CD4-positive, alpha-beta memory T cell (primary cell): ENCODE results near the gene SUPT6H. TPM values are rescaled to one million over a fixed set of nuclear protein-coding genes. Genes with fewer than 3 reads are reported as not detected.
A peak's percentile ranks its signal among the peaks of the same experiment; 100 is the strongest.
"Not testable (repeated sequence)": the region's sequence is repeated elsewhere in the genome, so short reads cannot be mapped to it uniquely, and the experiment has no call there.

Source experiments
- CTCF ChIA-PET: fragments of 350-600 bp; sonication (Branson Sonifier 250); formaldehyde crosslinking; loops from one replicate; lab custom pipeline; 2021; ENCODE audit warnings: inconsistent platforms; ENCODE audit not compliant: partially characterized antibody; lab: Charles Lee
- POLR2A ChIA-PET: fragments of 350-600 bp; sonication (Branson Sonifier 250); formaldehyde crosslinking; loops from one replicate; lab custom pipeline; 2021; ENCODE audit not compliant: partially characterized antibody; lab: Charles Lee
- DNase-seq, 5 donors: peaks; one replicate each; pipeline versions ENCODE4 v3.0.0 to v3.0.0-alpha.2; 2020 to 2022; ENCODE audit warnings: mixed read lengths in 1 of 5
- H3K27ac ChIP-seq: one replicate; pipeline ENCODE4 v1.7.0; 2013; ENCODE audit warnings: low read depth, low read length
- H3K27me3 ChIP-seq: 2 replicates; pipeline ENCODE4 v1.7.0; 2013; ENCODE audit warnings: mild to moderate bottlenecking, low read length, moderate library complexity; ENCODE audit not compliant: insufficient read depth
- H3K36me3 ChIP-seq: 2 replicates; pipeline ENCODE4 v1.7.0; 2013; ENCODE audit warnings: mild to moderate bottlenecking, low read length, moderate library complexity; ENCODE audit not compliant: insufficient read depth
- H3K4me1 ChIP-seq: 2 replicates; pipeline ENCODE4 v1.7.0; 2013; ENCODE audit warnings: mild to moderate bottlenecking, low read length, moderate library complexity; ENCODE audit not compliant: insufficient read depth
- H3K4me3 ChIP-seq, 2 donors: one replicate each; pipeline ENCODE4 v1.7.0; 2013; ENCODE audit warnings: low read length in 2 of 2, mild to moderate bottlenecking in 1 of 2
- H3K9me3 ChIP-seq, 2 donors: one replicate each; pipeline ENCODE4 v1.7.0; 2013; ENCODE audit warnings: low read length in 2 of 2, control low read depth in 1 of 2; ENCODE audit not compliant: control insufficient read depth in 1 of 2
- H3K27ac Mint-ChIP-seq, 7 donors: one replicate each; pipeline ENCODE4 v1.8.0; 2020 to 2021; ENCODE audit warnings: mixed read lengths in 7 of 7, mild to moderate bottlenecking in 6 of 7, inconsistent platforms in 3 of 7, moderate library complexity in 3 of 7
- H3K27me3 Mint-ChIP-seq, 2 donors: one replicate each; pipeline ENCODE4 v1.8.0; 2020 to 2021; ENCODE audit warnings: mixed read lengths in 2 of 2
- H3K36me3 Mint-ChIP-seq, 2 donors: one replicate each; pipeline ENCODE4 v1.8.0; 2020 to 2021; ENCODE audit warnings: mixed read lengths in 2 of 2, inconsistent platforms in 1 of 2, mild to moderate bottlenecking in 1 of 2
- H3K4me1 Mint-ChIP-seq, 4 donors: one replicate each; pipeline ENCODE4 v1.8.0; 2020 to 2021; ENCODE audit warnings: mixed read lengths in 4 of 4, mild to moderate bottlenecking in 1 of 4
- H3K4me3 Mint-ChIP-seq, 8 donors: one replicate each; pipeline ENCODE4 v1.8.0; 2020 to 2021; ENCODE audit warnings: mixed read lengths in 8 of 8, mild to moderate bottlenecking in 7 of 8, moderate library complexity in 6 of 8, inconsistent platforms in 3 of 8
- H3K9me3 Mint-ChIP-seq, 8 donors: one replicate each; pipeline ENCODE4 v1.8.0; 2020 to 2021; ENCODE audit warnings: mixed read lengths in 8 of 8, mild to moderate bottlenecking in 5 of 8, inconsistent platforms in 3 of 8, moderate library complexity in 1 of 8
- intact Hi-C: fragments of 100-400 bp; cut with micrococcal nuclease; formaldehyde crosslinking; loops from one replicate; pipeline ENCODE4 v1.15.1; 2023
- polyA plus RNA-seq, 2 donors: library from polyadenylated mRNA; unstranded; fragments of 300-500 nt; fragmentation: Illumina TruSeq; gene quantifications; one replicate each; pipeline ENCODE4 v1.2.3, GENCODE V29; 2021
- total RNA-seq, 2 experiments: library from RNA; stranded (reverse); gene quantifications; one replicate each; pipeline ENCODE4 v1.2.3, GENCODE V29; 2021

The SUPT6H gene
- total and polyA plus RNA-seq, 4 experiments from 2014 or later, result 0.81 to 102 (median 60.2) TPM

DNA sequence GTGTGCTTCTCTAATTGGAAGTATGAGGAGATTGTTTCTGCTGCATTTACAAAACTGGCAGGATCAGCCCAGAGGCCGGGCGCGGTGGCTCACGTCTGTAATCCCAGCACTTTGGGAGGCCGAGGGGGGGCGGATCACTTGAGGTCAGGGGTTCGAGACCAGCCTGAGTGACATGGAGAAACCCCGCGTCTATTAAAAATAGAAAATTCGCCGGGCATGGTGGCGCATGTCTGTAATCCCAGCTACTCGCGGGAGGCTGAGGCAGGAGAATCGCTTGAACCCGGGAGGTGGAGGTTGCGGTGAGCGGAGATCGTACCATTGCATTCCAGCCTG lies 59.0 kb downstream of the SUPT6H start:
- not testable (repeated sequence) for DNase-seq, H3K27me3 ChIP-seq, H3K9me3 ChIP-seq, H3K27me3 Mint-ChIP-seq, H3K9me3 Mint-ChIP-seq
- Histone ChIP-seq H3K4me3 (peak overlapping the region; percentile 78 to 95), H3K4me1 (peaks cover 58% of the 10 kb centered on the region), H3K27ac (peak overlapping the region; percentile 86), H3K36me3 (peaks cover 42% of the 10 kb centered on the region)
- POLR2A ChIA-PET, result interaction anchor here (0.7 to 11.0 kb wide), 12 partner anchors 8 to 571 kb away, joined by 3 to 528 read pairs (median 9); partner anchors contain the start of genes BLTP2, DHRS13, IFT20 and NEK8
- intact Hi-C loops, result loop anchor here (10.0 kb wide), 1 partner anchor 574 kb away; the partner anchor contains the start of gene NUFIP2
- Mint-ChIP-seq H3K36me3 (peaks cover 35 to 56% of the 10 kb centered on the region in 2 donors), H3K4me1 (peaks cover 42 to 74% (median 56%) of the 10 kb centered on the region in 4 donors), H3K27ac (peak overlapping the region; percentile 96 to 100 (median 99)), H3K4me3 (peak overlapping the region; percentile 94 to 99 (median 96))
- CTCF ChIA-PET, result interaction anchor here (0.9 to 1.6 kb wide), 4 partner anchors 24 to 31 kb away, joined by 3 to 10 read pairs (median 4); no protein-coding TSS in a partner anchor

DNA sequence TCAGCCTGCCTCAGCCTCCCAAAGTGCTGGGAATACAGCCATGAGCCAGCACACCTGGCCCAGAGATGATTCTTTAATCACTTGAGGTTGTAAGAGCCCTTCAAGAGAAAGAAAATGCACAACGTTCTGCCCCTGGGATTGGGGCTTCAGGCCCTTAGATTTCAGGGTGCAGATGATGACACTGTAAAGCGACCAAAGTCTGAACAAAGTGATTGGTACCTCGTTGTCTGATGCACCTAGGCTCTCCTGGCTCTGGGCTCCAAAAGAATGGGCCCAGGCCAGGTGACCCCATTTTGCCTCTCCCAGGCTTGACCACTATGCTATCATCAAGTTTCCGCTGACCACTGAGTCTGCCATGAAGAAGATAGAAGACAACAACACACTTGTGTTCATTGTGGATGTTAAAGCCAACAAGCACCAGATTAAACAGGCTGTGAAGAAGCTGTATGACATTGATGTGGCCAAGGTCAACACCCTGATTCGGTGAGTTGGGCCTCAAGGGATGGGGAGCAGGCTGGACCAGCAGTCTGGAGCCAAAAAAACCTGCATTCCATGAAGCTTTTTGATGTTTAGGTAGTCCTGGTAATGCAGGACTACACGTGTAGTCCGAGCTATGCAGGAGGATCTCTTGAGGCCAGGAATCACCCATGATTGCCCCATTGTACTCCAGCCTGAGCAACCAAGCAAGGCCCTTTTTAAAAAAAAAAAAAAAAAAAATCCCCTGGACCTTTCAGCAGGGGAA lies 60.6 kb downstream of the SUPT6H start:
- Mint-ChIP-seq H3K9me3 (no peaks in the 10 kb centered on the region), H3K27me3 (peaks cover 3 to 4% of the 10 kb centered on the region in 2 donors), H3K4me1 (peaks cover 45 to 87% (median 62%) of the 10 kb centered on the region in 4 donors), H3K36me3 (peaks cover 35 to 60% of the 10 kb centered on the region in 2 donors), H3K4me3 (peak overlapping the region in 7 of 8 donors; percentile 38 to 97 (median 63)), H3K27ac (peak overlapping the region in 5 of 7 donors; percentile 47 to 96 (median 71))
- peak overlapping the region; percentile 86 for H3K27ac ChIP-seq
- peaks cover 56% of the 10 kb centered on the region for H3K4me1 ChIP-seq
- intact Hi-C loops, result loop anchor here (10.0 kb wide), 1 partner anchor 572 kb away; the partner anchor contains the start of gene NUFIP2
- ChIA-PET CTCF (interaction anchor here (0.7 to 1.6 kb wide), 4 partner anchors 28 to 402 kb away, joined by 3 to 10 read pairs (median 4); no protein-coding TSS in a partner anchor), POLR2A (interaction anchor here (1.1 to 11.0 kb wide), 5 partner anchors 12 to 228 kb away, joined by 3 to 528 read pairs (median 93); partner anchors contain the start of genes BLTP2, FLOT2, PHF12 and PROCA1)
- no peak for DNase-seq
- peaks cover 42% of the 10 kb centered on the region for H3K36me3 ChIP-seq
- no peak overlapping the region for H3K4me3 ChIP-seq
- no peaks in the 10 kb centered on the region for H3K27me3 ChIP-seq
- H3K9me3 ChIP-seq, result no peaks in the 10 kb centered on the region

DNA sequence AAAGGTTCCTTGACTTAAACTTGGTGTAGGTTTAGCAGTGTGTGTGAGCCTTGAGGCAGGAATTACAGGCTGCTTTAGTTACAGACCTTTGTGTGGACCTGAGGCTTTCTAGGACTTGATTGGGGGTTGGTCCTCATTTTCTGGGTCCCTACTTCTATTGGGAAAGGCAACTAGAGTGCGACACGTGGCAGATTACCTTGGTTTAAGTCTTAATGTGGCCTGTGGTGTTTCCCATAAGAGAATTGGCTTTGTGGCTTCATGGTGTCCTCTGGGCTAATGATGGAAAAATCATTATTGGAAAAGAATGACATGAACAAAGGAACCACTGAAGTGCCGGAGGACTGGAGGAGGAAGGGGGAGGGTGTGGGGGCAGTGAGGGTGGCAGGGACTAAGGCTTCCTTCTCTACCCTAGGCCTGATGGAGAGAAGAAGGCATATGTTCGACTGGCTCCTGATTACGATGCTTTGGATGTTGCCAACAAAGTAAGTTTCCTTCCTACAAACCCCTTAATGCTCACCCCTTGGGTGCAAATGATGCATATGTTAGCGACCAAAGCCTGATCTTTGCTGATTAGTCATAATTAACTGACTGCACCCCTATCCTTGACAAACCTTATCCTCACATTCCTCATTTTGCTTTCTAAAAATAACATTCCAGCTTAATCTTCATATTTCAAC lies 61.3 kb downstream of the SUPT6H start:
- H3K27ac Mint-ChIP-seq, result peak overlapping the region in 5 of 7 donors; percentile 3 to 96 (median 20)
- peaks cover 48 to 90% (median 64%) of the 10 kb centered on the region in 4 donors for H3K4me1 Mint-ChIP-seq
- no peak for DNase-seq
- intact Hi-C loops, result loop anchor here (10.0 kb wide), 1 partner anchor 572 kb away; the partner anchor contains the start of gene NUFIP2
- ChIA-PET POLR2A (interaction anchor here (5.6 to 11.0 kb wide), 3 partner anchors 13 to 228 kb away, joined by 93 to 528 read pairs (median 135); partner anchors contain the start of genes PHF12, PROCA1 and TRAF4), CTCF (interaction anchor here (1.3 to 6.9 kb wide), 2 partner anchors 26 to 40 kb away, joined by 4 to 492 read pairs; partner anchors contain the start of gene TRAF4)
- Histone ChIP-seq H3K9me3 (no peaks in the 10 kb centered on the region), H3K36me3 (peaks cover 42% of the 10 kb centered on the region), H3K4me1 (peaks cover 59% of the 10 kb centered on the region), H3K4me3 (no peak overlapping the region), H3K27me3 (no peaks in the 10 kb centered on the region), H3K27ac (peak overlapping the region; percentile 86)
- peaks cover 1 to 4% of the 10 kb centered on the region in 2 donors for H3K27me3 Mint-ChIP-seq
- H3K4me3 Mint-ChIP-seq, result peak overlapping the region in 5 of 8 donors; percentile 12 to 77 (median 24)
- peaks cover 35 to 65% of the 10 kb centered on the region in 2 donors for H3K36me3 Mint-ChIP-seq
- no peaks in the 10 kb centered on the region for H3K9me3 Mint-ChIP-seq

DNA sequence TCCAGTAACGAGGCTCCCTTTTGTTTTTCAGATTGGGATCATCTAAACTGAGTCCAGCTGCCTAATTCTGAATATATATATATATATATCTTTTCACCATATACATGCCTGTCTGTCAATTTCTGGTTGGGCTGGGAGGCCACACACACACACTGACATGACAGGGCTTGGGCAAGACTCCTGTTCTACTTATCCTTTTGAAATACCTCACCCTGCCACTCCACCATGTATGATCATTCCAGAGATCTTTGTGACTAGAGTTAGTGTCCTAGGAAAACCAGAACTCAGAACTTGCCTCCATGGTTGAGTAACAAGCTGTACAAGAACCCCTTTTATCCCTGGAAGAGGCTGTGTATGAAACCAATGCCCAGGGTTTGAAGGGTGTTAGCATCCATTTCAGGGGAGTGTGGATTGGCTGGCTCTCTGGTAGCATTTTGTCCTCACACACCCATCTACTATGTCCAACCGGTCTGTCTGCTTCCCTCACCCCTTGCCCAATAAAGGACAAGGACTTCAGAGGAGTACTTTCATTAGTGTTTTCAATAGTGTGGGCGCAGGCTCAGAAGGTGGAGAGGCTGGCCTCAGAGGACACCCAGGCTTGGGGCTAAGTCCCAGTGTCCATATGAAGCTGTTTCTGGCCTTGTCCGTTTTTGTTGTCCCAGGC lies 62.0 kb downstream of the SUPT6H start:
- H3K4me1 Mint-ChIP-seq, result peaks cover 46 to 92% (median 62%) of the 10 kb centered on the region in 4 donors
- ChIA-PET CTCF (interaction anchor here (6.9 kb wide), 1 partner anchor 25 kb away, joined by 492 read pairs; the partner anchor contains the start of gene TRAF4), POLR2A (interaction anchor here (4.2 to 11.0 kb wide), 4 partner anchors 14 to 227 kb away, joined by 32 to 528 read pairs (median 114); partner anchors contain the start of genes PHF12, PROCA1 and TRAF4)
- peaks cover 35 to 68% of the 10 kb centered on the region in 2 donors for H3K36me3 Mint-ChIP-seq
- not testable (repeated sequence) for H3K9me3 Mint-ChIP-seq, H3K27me3 ChIP-seq, H3K4me3 ChIP-seq, H3K9me3 ChIP-seq, H3K27me3 Mint-ChIP-seq, DNase-seq
- peak overlapping the region; percentile 58 for H3K27ac ChIP-seq
- peaks cover 42% of the 10 kb centered on the region for H3K36me3 ChIP-seq
- peaks cover 60% of the 10 kb centered on the region for H3K4me1 ChIP-seq
- H3K27ac Mint-ChIP-seq, result peak overlapping the region in 6 of 7 donors; percentile 5 to 96 (median 90)
- H3K4me3 Mint-ChIP-seq, result peak overlapping the region in 6 of 8 donors; percentile 12 to 95 (median 62)
- intact Hi-C loops, result loop anchor here (10.0 kb wide), 1 partner anchor 571 kb away; the partner anchor contains the start of gene NUFIP2

DNA sequence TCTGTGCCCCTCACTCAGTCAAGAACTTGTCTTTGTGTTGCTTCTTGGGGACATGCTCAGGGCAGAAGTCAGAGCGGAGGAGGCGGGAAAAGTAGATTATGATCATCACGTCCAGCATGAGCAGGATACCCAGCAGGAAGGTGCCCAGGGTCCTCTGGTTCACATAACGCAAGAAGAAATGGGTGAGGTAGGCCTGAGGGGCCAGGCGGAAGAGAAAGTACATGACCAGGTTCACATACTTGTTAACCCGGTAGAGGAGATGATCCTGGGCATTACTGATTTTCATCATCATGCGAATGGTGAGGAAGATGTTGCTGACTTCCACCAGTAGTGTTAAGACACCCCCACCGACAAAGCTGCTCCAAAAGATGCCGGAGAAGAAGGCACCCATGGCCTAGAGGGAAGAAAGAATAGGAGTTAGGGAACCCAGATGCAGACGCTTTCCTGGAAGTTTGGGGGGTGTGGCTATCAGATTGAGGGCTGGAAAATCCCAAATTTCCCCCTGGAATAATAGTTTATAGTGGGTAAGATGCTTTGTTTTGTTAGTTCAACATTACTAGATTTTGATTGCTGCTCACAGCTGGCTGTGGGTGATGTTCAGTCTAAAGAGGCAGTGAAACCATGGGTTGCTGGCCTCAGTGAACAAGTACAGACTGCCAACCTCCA lies 62.6 kb downstream of the SUPT6H start:
- Mint-ChIP-seq H3K36me3 (peaks cover 35 to 64% of the 10 kb centered on the region in 2 donors), H3K4me1 (peaks cover 45 to 89% (median 60%) of the 10 kb centered on the region in 4 donors), H3K9me3 (no peaks in the 10 kb centered on the region), H3K4me3 (peak overlapping the region; percentile 84 to 95 (median 86)), H3K27ac (peak overlapping the region; percentile 83 to 96 (median 91)), H3K27me3 (no peaks in the 10 kb centered on the region)
- CTCF ChIA-PET, result interaction anchor here (4.8 to 6.9 kb wide), 2 partner anchors 24 to 38 kb away, joined by 102 to 492 read pairs; partner anchors contain the start of gene TRAF4
- intact Hi-C loops, result loop anchor here (5.0 to 10.0 kb wide), 2 partner anchors 128 to 570 kb away; partner anchors contain the start of gene NUFIP2
- no peaks in the 10 kb centered on the region for H3K27me3 ChIP-seq
- no peak for DNase-seq
- peaks cover 60% of the 10 kb centered on the region for H3K4me1 ChIP-seq
- H3K36me3 ChIP-seq, result peaks cover 42% of the 10 kb centered on the region
- POLR2A ChIA-PET, result interaction anchor here (4.2 to 11.0 kb wide), 7 partner anchors 14 to 227 kb away, joined by 26 to 528 read pairs (median 45); partner anchors contain the start of genes BLTP2, DHRS13, FLOT2 and PHF12
- H3K27ac ChIP-seq, result peak overlapping the region; percentile 58
- H3K9me3 ChIP-seq, result no peaks in the 10 kb centered on the region
- no peak overlapping the region for H3K4me3 ChIP-seq
